ENCODE measurements around the gene LRRC57. TPM values are rescaled to one million over a fixed set of nuclear protein-coding genes. Genes with fewer than 3 reads are reported as not detected.
"Not testable (repeated sequence)": the region's sequence is repeated elsewhere in the genome, so short reads cannot be mapped to it uniquely, and the experiment has no call there.

Gene LRRC57
- total RNA-seq, 1 donor from 2014 or later = 21.4 TPM

DNA sequence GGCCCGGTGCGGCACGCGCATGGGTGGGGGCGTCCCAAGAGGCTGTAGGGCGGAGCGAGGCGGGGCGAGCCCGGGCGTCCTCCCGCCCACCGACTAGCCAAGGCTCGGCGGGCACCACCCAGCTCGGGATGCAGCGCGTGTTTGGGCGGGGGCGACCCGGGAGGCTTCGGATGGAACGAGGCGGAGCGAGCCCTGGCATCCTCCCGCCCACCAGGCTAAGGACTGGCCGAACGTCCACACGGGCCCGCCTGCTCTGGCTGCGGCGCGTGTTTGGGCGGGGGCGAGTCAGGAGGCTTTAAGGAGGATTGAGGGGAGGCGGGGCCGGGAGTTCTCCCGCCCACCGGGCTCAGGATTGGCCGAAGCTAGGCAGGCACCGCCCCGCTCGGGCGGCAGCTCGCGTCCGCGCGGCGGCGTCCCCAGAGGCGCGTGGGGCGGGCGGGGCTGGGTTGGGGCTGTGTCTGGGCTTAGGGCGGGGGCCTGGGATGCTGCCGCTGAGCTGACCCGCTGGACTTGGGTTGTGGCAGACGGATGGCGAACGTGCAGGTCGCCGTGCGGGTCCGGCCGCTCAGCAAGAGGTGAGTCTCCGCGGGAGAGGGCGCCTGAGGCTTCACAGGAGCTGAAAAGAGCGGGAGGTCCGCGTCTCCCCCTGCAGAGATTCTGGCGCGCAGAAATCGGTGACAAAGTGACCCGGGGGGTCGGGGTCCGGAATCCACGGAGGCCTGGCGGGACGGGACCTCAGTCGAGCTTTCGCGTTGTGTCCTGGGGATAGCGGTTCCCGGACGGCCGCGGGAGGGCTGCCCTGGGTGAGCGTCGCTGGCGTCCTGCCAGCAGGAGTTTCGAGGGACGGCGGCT lies 26.8 kb upstream of the LRRC57 start, which contains the start of gene STARD9:
TSS of gene STARD9 (plus strand) at position 419 of the 852 bp plus-strand sequence. CDS start at position 529, 110 bp downstream.
- ChIA-PET CTCF (no interaction called here), POLR2A (interaction anchor here (0.5 to 2.2 kb wide), 18 partner anchors 8 to 1211 kb away, joined by 3 to 12 read pairs (median 5); partner anchors contain the start of genes ELL3, GANC, HAUS2 and LRRC57)
- no peaks in the 10 kb centered on the region for H3K27me3 Mint-ChIP-seq
- intact Hi-C loops (cut with micrococcal nuclease) = loop anchor here (1.0 to 2.0 kb wide), 5 partner anchors 27 to 351 kb away; partner anchors contain the start of genes GANC, HAUS2, LRRC57 and TMEM87A
- no peaks in the 10 kb centered on the region for H3K9me3 Mint-ChIP-seq
- peaks cover 21% of the 10 kb centered on the region for H3K4me1 Mint-ChIP-seq
- DNase-seq (peak; percentile 98), ATAC-seq (ENCODE audit: low read depth) (peak; percentile 85)
- TF ChIP-seq CTCF (IDR thresholded peaks at IDR 0.05) = no peak
- H3K36me3 Mint-ChIP-seq (ENCODE audit: low read depth) = peaks cover 2% of the 10 kb centered on the region
- peak within 1 kb of the TSS; percentile 83 for H3K27ac Mint-ChIP-seq
- peak within 1 kb of the TSS; percentile 96 for H3K4me3 Mint-ChIP-seq

GRCh38 chr15:42558739-42559138 lies 10.1 kb upstream of the LRRC57 start:
- POLR2A ChIA-PET = interaction anchor here (0.7 kb wide), 1 partner anchor 17 kb away, joined by 8 read pairs; no protein-coding TSS in a partner anchor
- H3K27me3 Mint-ChIP-seq = no peaks in the 10 kb centered on the region

DNA sequence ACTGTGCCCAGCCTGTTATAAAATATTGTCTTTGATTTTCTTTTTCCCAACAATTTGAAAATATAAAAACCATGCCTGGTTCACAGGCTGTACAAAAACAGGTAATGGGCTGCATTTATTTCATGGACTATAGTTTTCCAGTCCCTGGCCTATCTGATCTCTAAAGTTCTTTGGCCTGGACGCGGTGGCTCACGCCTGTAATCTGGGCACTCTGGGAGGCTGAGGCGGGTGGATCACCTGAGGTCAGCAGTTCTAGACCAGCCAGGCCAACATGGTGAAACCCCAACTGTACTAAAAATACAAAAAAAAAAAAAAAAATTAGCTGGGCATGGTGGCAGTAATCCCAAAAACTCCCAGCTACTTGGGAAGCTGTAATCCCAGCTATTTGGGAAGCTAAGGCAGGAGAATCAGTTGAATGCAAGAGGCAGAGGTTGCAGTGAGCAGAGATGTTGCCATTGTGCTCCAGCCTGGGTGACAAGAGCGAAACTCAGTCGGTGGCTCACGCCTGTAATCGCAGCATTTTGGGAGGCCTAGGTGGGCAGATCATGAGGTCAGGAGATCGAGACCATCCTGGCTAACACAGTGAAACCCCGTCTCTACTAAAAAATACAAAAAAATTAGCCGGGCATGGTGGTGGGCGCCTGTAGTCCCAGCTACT lies 8.1 kb upstream of the LRRC57 start:
- H3K9me3 Mint-ChIP-seq; H3K4me1 Mint-ChIP-seq; H3K27me3 Mint-ChIP-seq; DNase-seq; intact Hi-C loops (cut with micrococcal nuclease); ATAC-seq (ENCODE audit: low read depth); H3K4me3 Mint-ChIP-seq; H3K27ac Mint-ChIP-seq: not testable (repeated sequence)
- ChIA-PET CTCF (interaction anchor here (0.7 kb wide), 1 partner anchor 837 kb away, joined by 3 read pairs; no protein-coding TSS in a partner anchor), POLR2A (interaction anchor here (0.7 kb wide), 1 partner anchor 324 kb away, joined by 5 read pairs; no protein-coding TSS in a partner anchor)
- H3K36me3 Mint-ChIP-seq (ENCODE audit: low read depth) = peaks cover 38% of the 10 kb centered on the region

More at GRCh38 chr15:42558739-42559138, 10.1 kb upstream of the LRRC57 start:
- intact Hi-C loops (cut with micrococcal nuclease) = no loop called here
- Mint-ChIP-seq H3K36me3 (ENCODE audit: low read depth) (peaks cover 46% of the 10 kb centered on the region), H3K27ac (no peak overlapping the region), H3K4me1 (no peaks in the 10 kb centered on the region), H3K4me3 (no peak overlapping the region), H3K9me3 (no peaks in the 10 kb centered on the region)
- no peak for ATAC-seq (ENCODE audit: low read depth)
- CTCF ChIA-PET = no interaction called here
- DNase-seq = no peak
- TF ChIP-seq CTCF (IDR thresholded peaks at IDR 0.05) = no peak

- intact Hi-C loops (cut with micrococcal nuclease) = no loop called here
- Mint-ChIP-seq H3K9me3 (no peaks in the 10 kb centered on the region), H3K27me3 (no peaks in the 10 kb centered on the region), H3K36me3 (ENCODE audit: low read depth) (peaks cover 19% of the 10 kb centered on the region), H3K4me1 (peaks cover 17% of the 10 kb centered on the region), H3K27ac (no peak overlapping the region), H3K4me3 (no peak overlapping the region)
- ATAC-seq (ENCODE audit: low read depth) (no peak), DNase-seq (no peak)
- ChIA-PET POLR2A (no interaction called here), CTCF (no interaction called here)
- no peak for TF ChIP-seq CTCF (IDR thresholded peaks at IDR 0.05)
These were observed 5.0 kb upstream of the LRRC57 start for GRCh38 chr15:42553554-42553953.

- ATAC-seq (ENCODE audit: low read depth) (no peak), DNase-seq (no peak)
- ChIA-PET CTCF (no interaction called here), POLR2A (interaction anchor here (1.0 to 2.7 kb wide), 5 partner anchors 25 to 277 kb away, joined by 3 to 16 read pairs (median 9); partner anchors contain the start of genes GANC, SNAP23, STARD9 and TMEM87A)
- peaks cover 36% of the 10 kb centered on the region for H3K4me1 Mint-ChIP-seq
- H3K36me3 Mint-ChIP-seq (ENCODE audit: low read depth) = peaks cover 28% of the 10 kb centered on the region
- peak overlapping the region; percentile 3 for H3K27ac Mint-ChIP-seq
- no peaks in the 10 kb centered on the region for H3K9me3 Mint-ChIP-seq
- H3K4me3 Mint-ChIP-seq = peak overlapping the region; percentile 96
- intact Hi-C loops (cut with micrococcal nuclease) = loop anchor here (2.0 kb wide), 1 partner anchor 101 kb away; no protein-coding TSS in a partner anchor
- TF ChIP-seq CTCF (IDR thresholded peaks at IDR 0.05) = no peak
- H3K27me3 Mint-ChIP-seq = no peaks in the 10 kb centered on the region
These were observed 1.3 kb upstream of the LRRC57 start for GRCh38 chr15:42549741-42550392.

Measured in activated B cell treated with CpG ODN at 0.5 μM for 24 hours (primary cell).